ENCODE results near the gene LIN7C.

The LIN7C gene

GRCh38 chr11:27507557-27508322, 1.2 kb upstream of the LIN7C start:
- no peak for DNase-seq (ENCODE audit: low spot score)

GRCh38 chr11:27505781-27506180, 788 bp downstream of the LIN7C start:
- no peak for DNase-seq (ENCODE audit: low spot score)

- no peak for DNase-seq (ENCODE audit: low spot score)
These were observed 2.4 kb downstream of the LIN7C start for GRCh38 chr11:27504205-27504604.

GRCh38 chr11:27501100-27501499, 5.5 kb downstream of the LIN7C start:
- no peak for DNase-seq (ENCODE audit: low spot score)

- no peak for DNase-seq (ENCODE audit: low spot score)
These were observed 8.7 kb downstream of the LIN7C start for GRCh38 chr11:27497911-27498310.

- DNase-seq (ENCODE audit: low spot score), result no peak
These were observed 9.2 kb downstream of the LIN7C start for GRCh38 chr11:27497284-27497866.

- no peak for DNase-seq (ENCODE audit: low spot score)
These were observed 10.1 kb downstream of the LIN7C start for GRCh38 chr11:27496461-27496860.

GRCh38 chr11:27495710-27496300, 10.8 kb downstream of the LIN7C start:
- no peak for DNase-seq (ENCODE audit: low spot score)

- no peak for DNase-seq (ENCODE audit: low spot score)
These were observed 17.5 kb downstream of the LIN7C start for GRCh38 chr11:27489092-27489491.

- DNase-seq (ENCODE audit: low spot score), result peak; percentile 59
These were observed 18.9 kb downstream of the LIN7C start for GRCh38 chr11:27487706-27488105.

GRCh38 chr11:27485930-27486773, 20.4 kb downstream of the LIN7C start:
- no peak for DNase-seq (ENCODE audit: low spot score)

GRCh38 chr11:27482793-27483192, 23.8 kb downstream of the LIN7C start:
- no peak for DNase-seq (ENCODE audit: low spot score)

GRCh38 chr11:27481992-27482391, 24.6 kb downstream of the LIN7C start:
- DNase-seq (ENCODE audit: low spot score), result no peak

GRCh38 chr11:27477831-27478230, 28.7 kb downstream of the LIN7C start:
- DNase-seq (ENCODE audit: low spot score), result no peak

- DNase-seq (ENCODE audit: low spot score), result no peak
These were observed 29.3 kb downstream of the LIN7C start for GRCh38 chr11:27477243-27477642.

GRCh38 chr11:27475622-27476021, 30.9 kb downstream of the LIN7C start:
- DNase-seq (ENCODE audit: low spot score), result no peak

GRCh38 chr11:27473017-27473406, 33.6 kb downstream of the LIN7C start:
- no peak for DNase-seq (ENCODE audit: low spot score)

GRCh38 chr11:27472398-27473016, 34.1 kb downstream of the LIN7C start, which contains the start of gene LGR4:
LGR4 (minus strand) TSS chr11:27472790; CDS start chr11:27472302, 488 bp downstream.
- peak; percentile 69 for DNase-seq (ENCODE audit: low spot score)

- DNase-seq (ENCODE audit: low spot score), result peak; percentile 78
These were observed 34.8 kb downstream of the LIN7C start for GRCh38 chr11:27471589-27472397.

- DNase-seq (ENCODE audit: low spot score), result no peak
These were observed 35.6 kb downstream of the LIN7C start for GRCh38 chr11:27470826-27471588.

Measured in D341Med (cell line).